Measurements from ENCODE around the gene PROM2.
"Not testable (repeated sequence)": the region's sequence is repeated elsewhere in the genome, so short reads cannot be mapped to it uniquely, and the experiment has no call there.

The PROM2 gene, protein sequence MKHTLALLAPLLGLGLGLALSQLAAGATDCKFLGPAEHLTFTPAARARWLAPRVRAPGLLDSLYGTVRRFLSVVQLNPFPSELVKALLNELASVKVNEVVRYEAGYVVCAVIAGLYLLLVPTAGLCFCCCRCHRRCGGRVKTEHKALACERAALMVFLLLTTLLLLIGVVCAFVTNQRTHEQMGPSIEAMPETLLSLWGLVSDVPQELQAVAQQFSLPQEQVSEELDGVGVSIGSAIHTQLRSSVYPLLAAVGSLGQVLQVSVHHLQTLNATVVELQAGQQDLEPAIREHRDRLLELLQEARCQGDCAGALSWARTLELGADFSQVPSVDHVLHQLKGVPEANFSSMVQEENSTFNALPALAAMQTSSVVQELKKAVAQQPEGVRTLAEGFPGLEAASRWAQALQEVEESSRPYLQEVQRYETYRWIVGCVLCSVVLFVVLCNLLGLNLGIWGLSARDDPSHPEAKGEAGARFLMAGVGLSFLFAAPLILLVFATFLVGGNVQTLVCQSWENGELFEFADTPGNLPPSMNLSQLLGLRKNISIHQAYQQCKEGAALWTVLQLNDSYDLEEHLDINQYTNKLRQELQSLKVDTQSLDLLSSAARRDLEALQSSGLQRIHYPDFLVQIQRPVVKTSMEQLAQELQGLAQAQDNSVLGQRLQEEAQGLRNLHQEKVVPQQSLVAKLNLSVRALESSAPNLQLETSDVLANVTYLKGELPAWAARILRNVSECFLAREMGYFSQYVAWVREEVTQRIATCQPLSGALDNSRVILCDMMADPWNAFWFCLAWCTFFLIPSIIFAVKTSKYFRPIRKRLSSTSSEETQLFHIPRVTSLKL

DNA sequence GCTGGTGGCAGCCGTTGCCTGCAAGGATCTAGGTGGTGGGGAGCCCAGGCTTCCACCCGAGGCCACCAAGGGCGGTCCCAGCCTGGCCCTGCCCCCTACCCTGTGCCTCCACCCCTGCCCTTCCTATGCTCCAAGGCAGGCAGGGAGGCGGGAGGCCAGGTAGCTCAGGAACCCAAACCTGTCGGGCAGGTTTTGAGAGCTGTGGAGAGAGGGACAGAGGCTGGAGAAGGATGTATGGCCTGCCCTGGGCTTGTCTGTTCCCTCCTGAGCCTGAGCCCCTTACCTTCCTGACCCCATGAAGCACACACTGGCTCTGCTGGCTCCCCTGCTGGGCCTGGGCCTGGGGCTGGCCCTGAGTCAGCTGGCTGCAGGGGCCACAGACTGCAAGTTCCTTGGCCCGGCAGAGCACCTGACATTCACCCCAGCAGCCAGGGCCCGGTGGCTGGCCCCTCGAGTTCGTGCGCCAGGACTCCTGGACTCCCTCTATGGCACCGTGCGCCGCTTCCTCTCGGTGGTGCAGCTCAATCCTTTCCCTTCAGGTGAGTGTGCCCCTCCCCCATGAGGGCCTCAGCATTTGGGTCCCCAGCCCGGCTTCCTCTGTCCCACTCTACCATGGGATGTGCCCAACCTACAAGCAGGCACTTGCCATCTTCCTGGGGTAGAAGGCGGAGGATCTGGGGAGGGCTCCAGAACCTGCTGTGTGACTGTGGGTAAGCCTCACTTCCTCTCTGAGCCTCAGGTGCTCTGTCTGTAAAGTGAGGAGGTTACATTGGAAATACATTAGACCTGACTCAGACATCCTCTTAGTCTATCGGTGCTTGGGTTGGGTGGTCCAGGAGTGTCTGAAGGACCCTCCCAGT lies at the start of gene PROM2:
PROM2 (plus strand) TSS at position 159 of the 860 bp plus-strand sequence; CDS start at position 296, 137 bp downstream.
- DNase-seq: no peak

DNA sequence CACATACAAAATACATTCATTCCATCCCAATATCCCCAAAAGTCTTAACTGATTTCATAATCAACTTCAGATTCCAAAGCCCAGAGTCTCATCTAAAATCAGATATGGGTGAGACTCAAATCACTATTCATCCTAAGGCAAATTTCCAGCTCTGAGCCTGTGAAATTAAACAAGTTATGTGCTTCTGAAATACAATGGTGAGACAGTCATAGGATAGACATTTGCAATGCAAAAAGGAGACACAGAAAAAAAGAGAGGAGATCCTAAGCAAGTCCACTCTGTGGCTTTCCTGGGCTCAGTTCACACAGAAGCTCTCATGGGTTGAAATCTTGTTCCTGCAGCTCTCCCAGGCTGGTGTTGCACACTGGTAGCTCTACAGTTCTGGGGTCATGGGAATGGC lies 48.6 kb upstream of the PROM2 start:
- DNase-seq: no peak

DNA sequence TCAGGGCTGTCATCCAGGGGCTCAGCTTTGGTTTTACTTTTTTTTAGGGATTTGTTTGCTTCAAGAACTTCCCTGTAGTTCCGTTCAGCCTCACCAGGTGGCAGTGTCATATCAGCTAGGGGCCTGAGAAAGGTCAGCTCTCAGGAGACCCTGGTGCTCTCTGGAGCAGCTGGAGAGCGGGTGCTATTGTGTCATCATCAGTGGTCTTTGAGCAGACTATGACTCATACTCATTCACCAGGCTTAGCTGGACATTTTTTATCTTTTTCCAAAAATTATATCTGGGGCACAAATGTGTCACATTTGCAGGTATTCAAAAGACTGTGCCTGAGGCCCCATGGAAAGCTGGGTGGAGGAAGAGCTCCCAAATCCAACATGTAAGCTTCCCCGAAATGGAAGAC lies 42.5 kb upstream of the PROM2 start:
- DNase-seq: peak; percentile 73 to 76

DNA sequence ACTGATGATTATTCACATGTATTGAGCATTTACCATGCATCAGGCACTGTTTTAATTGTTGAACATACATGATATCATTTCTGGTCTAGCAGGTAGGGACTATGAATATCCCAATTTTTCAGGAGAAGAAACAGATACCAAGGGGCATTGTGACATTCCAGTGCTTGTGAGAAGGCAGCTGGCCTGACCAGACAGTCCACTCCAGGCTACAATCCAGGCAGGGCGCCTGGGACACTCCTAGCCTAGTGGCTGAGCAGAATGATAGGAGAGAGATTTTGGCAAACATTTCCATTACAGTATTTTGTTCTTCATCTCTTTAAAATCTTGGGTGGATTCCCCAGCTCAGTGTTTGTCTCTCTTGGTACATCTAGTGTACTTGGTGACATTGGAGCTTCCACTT lies 42.0 kb upstream of the PROM2 start:
- DNase-seq: no peak

DNA sequence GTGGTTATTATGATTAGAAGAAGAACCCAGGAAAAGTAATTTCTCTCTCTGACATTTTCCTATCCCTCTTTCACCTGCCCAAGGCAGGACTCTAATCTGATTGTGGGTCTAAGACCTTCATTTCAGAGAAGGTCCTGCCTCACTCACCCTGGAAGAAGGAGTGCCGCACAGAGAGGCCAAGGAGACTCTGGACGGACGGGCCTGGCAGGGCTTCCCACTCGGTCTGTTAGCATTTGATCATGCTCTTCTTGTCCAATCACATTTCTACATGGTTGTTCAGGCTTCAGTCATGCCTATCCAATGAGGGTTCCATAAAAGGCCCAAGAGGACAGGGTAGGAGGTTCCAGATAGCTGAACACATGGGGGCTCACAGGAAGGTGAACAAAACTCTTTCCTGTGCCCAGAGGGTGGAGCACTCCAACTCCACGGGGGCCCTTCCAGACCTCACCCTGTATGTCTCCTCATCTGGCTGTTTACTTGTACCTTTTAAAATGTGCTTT lies 39.9 kb upstream of the PROM2 start:
- no peak for DNase-seq

DNA sequence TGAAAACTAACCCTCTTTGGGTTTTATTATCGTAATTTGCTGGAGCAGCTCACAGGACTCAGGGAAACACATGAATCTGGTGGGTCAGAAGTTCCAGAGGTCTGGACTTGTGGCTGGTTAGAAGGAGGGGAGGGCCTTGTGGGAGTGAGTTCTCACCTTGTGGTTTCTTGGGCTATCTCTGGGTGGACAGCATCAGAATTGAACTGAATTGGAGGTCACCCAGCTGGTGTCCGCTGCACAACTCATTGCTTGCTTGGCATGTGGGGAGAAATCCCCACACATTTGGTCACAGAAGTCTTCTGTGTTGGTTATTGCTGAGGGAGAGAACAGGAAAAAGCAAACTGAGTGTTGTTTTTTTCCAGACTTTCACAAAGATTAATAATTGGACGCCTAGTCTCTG lies 39.4 kb upstream of the PROM2 start:
- DNase-seq: no peak

DNA sequence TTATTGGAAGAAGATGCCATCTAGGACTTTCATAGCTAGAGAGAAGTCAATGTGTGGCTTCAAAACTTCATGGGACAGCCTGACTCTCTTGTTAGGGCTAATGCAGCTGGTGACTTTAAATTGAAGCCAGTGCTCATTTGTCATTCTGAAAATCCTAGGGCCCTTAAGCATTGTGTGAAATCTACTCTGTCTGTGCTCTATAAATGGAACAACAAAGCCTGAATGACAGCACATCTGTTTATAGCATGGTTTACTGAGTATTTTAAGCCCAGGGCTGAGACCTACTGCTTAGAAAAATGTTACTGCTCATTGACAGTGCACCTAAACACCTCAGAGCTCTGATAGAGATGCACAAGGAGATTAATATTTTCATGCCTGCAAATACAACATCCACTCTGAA lies 36.1 kb upstream of the PROM2 start:
- DNase-seq: no peak

DNA sequence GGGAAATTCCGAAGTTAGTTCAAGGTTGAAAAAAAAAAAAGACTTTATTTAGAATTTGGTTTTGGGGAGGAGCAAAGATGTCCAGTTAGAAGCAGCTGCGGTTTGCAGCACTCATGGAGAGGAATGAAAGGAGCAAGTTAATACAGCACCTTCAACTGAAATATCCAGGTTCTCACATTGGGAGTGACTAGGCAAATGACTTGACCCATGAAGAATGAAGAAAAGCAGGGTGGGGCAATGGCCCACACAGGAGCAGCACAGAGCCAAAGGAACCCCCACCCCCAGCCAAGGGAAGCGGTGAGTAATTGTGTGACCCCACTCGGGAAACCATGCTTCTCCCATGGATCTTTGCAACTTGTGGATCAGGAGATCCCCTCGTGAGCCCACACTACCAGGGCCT lies 34.2 kb upstream of the PROM2 start:
- no peak for DNase-seq

DNA sequence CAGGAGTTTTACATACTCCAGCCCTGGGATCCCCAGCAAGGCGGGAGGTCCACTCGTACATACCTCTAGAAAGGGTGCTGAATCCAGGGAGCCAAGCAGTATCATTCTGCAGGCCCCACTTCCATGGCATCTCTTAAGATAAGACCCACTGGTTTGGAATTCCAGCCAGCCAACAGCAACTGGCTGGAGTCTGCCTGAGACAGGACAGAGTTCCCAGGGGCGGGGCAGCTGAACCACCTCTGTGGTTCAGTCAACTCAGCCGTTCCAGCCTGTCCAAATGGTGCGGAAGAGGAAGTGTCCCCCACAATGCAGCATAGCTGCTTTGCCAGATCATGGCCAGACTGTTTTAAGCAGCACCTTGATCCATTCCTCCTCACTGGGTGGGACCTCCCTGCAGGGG lies 33.7 kb upstream of the PROM2 start:
- no peak for DNase-seq

DNA sequence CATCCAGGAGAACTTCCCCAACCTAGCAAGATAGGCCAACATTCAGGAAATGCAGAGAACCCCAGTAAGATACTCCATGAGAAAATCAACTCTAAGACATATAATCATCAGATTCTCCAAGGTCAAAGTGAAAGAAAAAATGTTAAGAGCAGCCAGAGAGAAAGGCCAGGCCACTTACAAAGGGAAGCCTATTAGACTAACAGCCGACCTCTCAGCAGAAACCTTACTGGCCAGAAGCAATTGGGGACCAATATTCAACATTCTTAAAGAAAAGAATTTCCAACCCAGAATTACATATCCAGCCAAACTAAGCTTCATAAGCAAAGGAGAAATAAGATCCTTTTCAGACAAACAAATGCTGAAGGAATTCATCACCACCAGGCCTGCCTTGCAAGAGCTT lies 32.2 kb upstream of the PROM2 start:
- DNase-seq: not testable (repeated sequence)

DNA sequence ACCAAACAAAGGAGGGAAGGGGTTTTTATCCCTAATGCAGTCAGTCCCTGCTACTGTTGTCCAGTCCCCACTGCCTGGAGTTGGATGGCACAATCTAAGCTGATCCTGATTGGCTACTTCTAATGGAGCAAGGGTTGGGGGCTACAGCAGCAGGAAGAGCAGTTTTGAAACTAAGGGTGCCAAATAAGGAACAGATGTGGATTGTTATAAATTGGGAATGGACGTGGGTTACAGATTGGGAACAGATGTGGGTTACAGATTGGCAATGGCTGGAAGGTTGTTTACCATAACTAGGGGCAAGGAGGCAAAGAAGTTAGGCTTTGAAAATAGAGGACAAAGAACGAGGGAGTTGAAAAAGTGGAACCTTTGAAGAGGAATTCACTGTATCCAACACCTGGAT lies 16.0 kb upstream of the PROM2 start:
- no peak for DNase-seq

DNA sequence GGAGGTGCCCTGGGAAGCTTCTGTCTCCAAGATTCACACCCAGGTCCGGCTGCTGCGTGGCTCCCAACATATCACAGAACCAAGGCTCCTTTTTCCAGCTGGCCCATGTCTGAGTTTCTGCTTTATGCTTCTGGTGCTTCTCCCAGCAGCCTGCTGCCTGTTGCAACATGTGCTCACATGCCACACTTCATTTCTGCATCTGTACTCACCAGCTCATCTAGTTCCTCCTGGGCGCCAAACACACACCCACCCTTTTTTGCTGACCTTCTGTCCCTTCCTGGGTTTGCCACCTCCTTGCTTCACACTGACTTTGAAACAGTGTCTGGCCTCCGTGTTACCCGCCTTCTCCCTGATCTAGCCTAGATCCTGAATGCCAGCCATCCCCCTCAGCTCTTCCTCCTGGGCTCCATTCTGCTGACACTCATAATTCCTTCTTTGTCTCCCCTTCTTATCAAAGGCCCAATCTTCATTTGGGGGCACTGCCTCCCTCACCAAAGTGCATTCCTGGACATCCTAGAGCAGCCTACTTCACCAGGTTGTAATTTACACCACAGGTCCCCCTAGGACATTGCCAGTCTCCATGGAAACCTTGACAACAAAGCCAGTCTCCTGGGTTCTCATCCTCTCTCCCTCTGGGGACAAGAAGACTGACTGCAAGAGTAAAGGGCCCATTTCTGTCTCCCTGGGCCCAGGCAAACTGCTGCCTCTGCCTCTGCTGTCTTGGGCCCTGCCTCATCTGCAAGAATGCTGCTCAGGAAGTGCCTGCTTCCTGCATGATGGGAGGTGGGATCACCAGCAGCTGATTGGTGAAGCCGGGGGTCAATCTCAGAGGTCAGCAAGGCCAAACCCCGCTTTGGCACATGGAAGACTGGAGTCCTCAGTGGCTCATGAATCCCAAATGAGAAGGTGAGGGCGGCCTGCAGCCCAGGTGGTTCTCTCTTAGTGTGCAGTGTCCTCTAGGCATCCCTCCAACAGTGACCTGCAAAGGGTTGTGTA lies 13.9 kb upstream of the PROM2 start:
- no peak for DNase-seq

DNA sequence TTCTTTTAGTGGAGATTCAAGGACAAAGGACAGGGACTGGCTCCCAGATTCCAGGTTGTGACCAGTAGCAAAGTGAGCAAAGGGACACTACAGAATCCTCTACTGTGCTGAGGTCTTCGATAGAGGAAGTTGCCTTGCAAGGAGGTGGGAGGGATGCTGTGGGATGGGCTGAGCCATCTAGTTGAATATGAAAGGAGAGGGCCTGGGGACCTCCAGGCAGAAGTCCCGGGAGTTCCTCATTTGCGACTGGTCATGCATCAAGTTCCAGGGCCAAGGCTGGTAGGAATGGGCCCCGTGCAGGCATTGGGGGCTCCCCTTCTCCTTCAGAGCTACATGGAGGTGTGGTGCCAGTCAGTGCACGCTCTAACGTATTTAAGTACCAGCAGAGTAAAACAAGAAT lies 12.6 kb upstream of the PROM2 start:
- no peak for DNase-seq

DNA sequence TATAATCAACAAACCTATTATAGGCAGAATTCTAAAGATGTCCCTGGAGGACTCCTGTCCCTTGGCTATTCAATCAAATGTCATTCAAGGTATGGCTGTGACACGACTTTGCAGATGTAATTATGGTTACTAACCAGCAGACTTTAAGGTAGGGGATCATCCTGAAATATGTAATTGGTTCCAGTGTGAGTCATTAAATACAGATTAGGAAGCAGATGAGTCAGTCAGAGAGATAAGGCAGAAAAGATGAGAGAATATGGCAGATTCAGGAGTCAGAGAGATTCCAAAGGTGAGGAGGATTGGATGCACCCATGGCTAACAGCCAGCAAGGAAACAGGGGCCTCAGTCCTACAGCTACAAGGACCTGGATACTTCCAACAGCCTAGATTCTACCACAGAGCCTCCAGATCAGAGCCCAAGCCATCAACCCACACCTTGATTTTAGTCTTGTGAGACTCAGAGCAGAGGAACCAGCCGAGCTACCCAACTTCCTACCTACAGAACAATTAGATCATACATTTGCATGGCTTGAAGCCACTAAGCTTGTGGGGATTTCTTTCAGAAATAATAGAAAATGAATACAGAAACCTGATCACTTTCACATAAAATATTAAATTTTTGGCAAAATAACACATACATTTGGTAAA lies 11.2 kb upstream of the PROM2 start:
- DNase-seq: no peak

DNA sequence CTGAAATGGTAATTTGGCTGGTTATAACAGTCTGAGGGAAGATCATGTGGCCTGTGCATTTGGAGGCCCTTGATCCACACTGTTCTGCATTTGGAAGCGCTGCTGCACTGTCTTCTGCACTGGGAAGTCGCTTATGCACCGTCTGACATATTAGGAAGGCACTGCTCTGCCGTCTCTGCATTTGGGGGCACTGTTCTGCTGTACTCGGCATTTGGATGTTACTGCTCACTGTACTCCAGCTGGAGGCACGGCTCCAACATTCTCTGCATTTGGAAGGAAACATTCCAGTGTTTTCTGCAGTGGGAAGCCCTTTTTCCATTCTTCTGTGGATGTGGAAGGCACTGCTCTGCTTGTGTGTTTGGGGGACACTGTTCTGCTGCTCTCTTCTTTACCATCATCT lies 9.6 kb upstream of the PROM2 start:
- DNase-seq: no peak

DNA sequence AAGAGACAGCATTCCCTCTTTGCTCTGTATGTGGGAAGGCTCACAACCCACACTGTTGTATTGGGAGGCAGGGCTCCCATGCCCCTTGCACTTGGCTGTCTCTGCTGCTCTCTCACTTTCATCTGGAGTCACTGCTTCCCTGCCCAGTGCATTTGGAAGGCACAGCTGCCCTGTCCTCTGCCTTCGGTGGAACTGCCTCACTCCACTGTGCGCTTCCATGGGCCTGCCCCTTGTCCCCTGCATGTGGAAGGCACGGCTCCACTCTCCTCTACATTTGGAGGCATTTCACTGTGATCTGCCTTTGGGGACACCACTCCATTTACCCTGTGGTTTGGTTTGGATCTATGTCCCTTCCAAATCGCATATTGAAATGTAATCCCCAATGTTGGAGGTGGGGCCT lies 9.1 kb upstream of the PROM2 start:
- DNase-seq: no peak

DNA sequence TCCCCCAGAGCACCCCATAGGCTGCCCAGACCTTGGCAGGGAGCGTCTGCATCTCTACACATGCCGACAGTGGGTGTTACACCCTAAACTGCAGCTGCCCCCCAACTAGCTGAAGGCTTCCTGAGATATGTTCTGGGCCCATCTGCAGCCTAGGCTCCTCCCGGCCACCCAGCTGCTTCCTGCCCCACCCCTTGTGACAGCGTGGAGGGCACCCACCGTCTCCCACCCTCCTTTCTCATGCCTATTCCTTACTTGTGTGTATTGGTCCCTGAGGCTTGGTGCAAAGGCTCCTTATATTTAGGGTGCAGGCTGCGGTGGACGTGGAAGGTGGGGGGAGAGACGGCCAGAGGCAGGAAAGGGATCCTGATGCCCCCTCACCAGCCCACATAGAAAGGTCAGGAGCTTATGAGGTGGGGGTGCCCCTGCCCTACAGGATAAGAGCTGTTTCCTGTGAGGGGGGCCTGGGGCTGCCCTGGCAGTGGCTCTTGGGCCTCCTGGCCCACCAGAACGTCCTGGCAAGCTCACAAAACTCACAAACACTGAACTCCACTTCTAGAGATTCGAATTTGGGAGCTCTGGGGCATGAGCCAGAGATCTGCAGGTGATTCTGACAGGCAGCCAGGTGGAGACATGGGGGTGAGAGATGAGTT lies 7.3 kb upstream of the PROM2 start:
- no peak for DNase-seq

DNA sequence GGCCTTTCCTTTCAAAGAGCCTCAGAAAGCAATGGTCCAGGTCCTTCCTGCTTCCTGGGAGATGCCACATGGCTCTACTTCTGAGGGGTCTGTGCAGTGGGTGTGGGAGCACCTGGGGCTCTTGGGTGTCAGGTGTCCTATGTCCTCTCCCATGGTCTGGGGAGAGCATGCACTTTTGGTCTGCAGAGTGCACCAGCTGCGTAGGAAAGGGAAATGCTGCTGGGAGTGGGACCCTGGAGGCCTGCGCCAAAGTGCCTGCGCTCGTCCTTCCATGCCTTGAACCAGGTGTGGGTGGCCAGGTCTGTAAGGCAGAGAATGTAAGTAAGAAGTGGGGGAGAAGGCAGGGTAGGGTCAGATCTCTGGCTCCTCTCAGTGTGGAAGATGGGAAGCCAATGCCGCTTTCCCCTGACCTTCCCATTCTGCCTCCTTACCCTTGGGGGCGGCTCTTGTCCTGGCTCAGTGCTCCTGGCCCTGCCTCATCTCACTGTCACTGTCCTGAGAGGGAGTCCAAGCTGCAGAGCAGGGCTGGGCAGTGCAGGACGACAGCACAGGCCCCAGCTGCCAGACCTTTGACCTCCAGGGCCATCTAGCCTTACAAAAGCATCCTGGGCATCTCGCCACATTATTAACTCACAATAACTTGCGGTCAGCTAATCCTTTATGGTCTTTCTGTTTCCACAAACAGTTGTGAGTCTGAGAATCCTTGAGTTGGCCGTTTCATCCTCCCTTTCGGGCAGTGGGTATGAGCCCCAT lies 6.6 kb upstream of the PROM2 start:
- DNase-seq: no peak

DNA sequence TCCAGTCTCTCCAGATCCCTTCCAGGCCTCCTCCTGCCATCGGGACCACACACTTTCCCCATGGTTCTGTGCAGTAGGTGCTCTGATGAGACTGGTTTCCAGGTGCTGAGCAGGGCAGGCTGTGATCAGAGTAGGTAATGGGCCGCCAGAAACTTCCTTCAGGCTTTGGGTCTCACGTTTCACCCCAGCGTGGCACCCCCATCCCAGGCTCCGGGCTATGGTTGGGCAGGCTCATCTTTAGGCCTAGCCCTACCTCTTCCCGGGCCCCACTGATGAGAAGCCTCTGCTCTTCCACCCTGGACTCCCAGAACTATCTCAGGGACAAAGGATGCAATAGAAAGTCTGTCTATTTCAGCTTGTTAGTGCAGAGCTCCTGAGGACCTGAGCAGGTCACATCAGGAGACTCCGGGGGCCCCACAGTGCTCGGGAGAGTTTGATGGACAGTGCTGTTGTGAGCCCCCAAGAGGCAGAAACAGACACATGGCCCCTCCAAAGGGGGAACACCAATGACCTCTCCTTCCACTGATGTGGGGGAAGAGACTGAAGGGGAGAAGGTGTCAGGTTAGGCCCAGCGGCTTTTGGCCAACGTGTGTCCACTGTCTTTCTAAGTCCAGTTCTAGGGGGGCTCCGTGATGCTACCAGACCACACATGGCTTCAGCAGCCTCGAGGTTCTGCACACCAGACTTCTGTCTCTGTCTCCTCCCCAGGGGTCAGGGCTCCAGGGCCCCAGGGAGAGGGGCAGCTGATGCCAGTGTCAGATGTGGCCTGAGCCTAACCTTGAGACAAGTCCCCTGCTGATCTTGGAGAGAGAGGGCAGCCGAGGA lies 5.8 kb upstream of the PROM2 start:
- no peak for DNase-seq

Measured in SHP77 (cell line).